ENCODE results near the gene SERPINB1. TPM values are rescaled to one million over a fixed set of nuclear protein-coding genes. Genes with fewer than 3 reads are reported as not detected.

Gene SERPINB1
- polyA plus RNA-seq, 1 of the 3 experiments (the other 2 are of a cell fraction): 9.4 TPM

GRCh38 chr6:2790588-2791449 is 50.8 kb downstream of the SERPINB1 start:
- Histone ChIP-seq H3K4me2 (0 out of 2 replicates have a peak overlapping the region, but pooled peaks have one; percentile 5), H3K27me3 (ENCODE audit: insufficient read depth) (no peaks in the 10 kb centered on the region), H3F3A (replicated peaks; ENCODE audit: insufficient read depth) (peaks cover 8% of the 10 kb centered on the region), H2AFZ (ENCODE audit: low read depth) (no peak overlapping the region), H3K79me2 (ENCODE audit: insufficient read depth) (peaks cover 21% of the 10 kb centered on the region), H4K20me1 (ENCODE audit: insufficient read depth) (no peaks in the 10 kb centered on the region), H3K27ac (ENCODE audit: low read depth in 2 of 2, low read length in 1 of 2) (peak overlapping the region; percentile 11 to 67; a peak in 3 of 4 replicates), H3K36me3 (replicated peaks in 1 of 2; ENCODE audit: control insufficient read depth in 1 of 2, insufficient read depth in 2 of 2, low read length in 1 of 2) (peaks cover 3 to 5% of the 10 kb centered on the region in 2 experiments), H3K9me3 (no peaks in the 10 kb centered on the region), H3K9me2 (no peaks in the 10 kb centered on the region), H3K4me3 (ENCODE audit: low read depth in 2 of 2, low read length in 1 of 2) (no peak overlapping the region), H3K9ac (no peak overlapping the region), H3K4me1 (ENCODE audit: control insufficient read depth in 1 of 2, insufficient read depth in 2 of 2, low read depth in 1 of 2, low read length in 1 of 2) (peaks cover 4 to 9% of the 10 kb centered on the region in 2 experiments; a peak in 2 of 4 replicates)
- POLR2A ChIA-PET: no interaction called here
- peak; percentile 77 for DNase-seq
- CTCF ChIA-PET: interaction anchor here (0.6 to 4.1 kb wide), 35 partner anchors 8 to 269 kb away, joined by 3 to 56 read pairs (median 5); partner anchors contain the start of genes MYLK4, SERPINB1 and WRNIP1
- 68% methylated on average over 11 of the region's 11 CpGs for WGBS (ENCODE audit: low lambda C conversion rate)
- TF ChIP-seq SMC3 (IDR thresholded peaks at IDR 0.05; ENCODE audit: low read depth, low read length) (peak; percentile 83), REST (IDR thresholded peaks at IDR 0.05; ENCODE audit: low read depth, low read length) (no peak), CHD2 (IDR thresholded peaks at IDR 0.05; ENCODE audit: low read length, partially characterized antibody) (no peak), RAD21 (IDR thresholded peaks at IDR 0.05; ENCODE audit: low read length) (peak; percentile 93), TEAD4 (IDR thresholded peaks at IDR 0.05; ENCODE audit: borderline replicate concordance, insufficient read depth) (no peak), CTCF (IDR thresholded peaks at IDR 0.05) (peak; percentile 80), TCF12 (IDR thresholded peaks at IDR 0.05) (no peak), ELF1 (IDR thresholded peaks at IDR 0.05) (no peak), USF1 (IDR thresholded peaks at IDR 0.05; ENCODE audit: borderline replicate concordance, low read depth) (no peak), RCOR1 (IDR thresholded peaks at IDR 0.05; ENCODE audit: low read length) (no peak), IRF3 (IDR thresholded peaks at IDR 0.05; ENCODE audit: low read depth, low read length) (no peak)
